Measurements from ENCODE around the gene SHISA8.
A peak's percentile ranks its signal among the peaks of the same experiment; 100 is the strongest.

SHISA8 gene

GRCh38 chr22:41917903-41918791, 3.3 kb upstream of the SHISA8 start:
- no peak overlapping the region for H3K4me3 ChIP-seq (ENCODE audit: low read depth, low read length)
- H3K36me3 ChIP-seq (ENCODE audit: control insufficient read depth, insufficient read depth, low read length), result no peaks in the 10 kb centered on the region
- H3K27me3 ChIP-seq (ENCODE audit: control insufficient read depth, insufficient read depth, low read length), result peaks cover 74% of the 10 kb centered on the region
- H3K9ac ChIP-seq (ENCODE audit: low read depth, low read length), result no peak overlapping the region
- H3K4me1 ChIP-seq (ENCODE audit: control insufficient read depth, insufficient read depth, low read length), result no peaks in the 10 kb centered on the region
- no peaks in the 10 kb centered on the region for H3K9me3 ChIP-seq (ENCODE audit: control insufficient read depth, insufficient read depth, low read length)

GRCh38 chr22:41917375-41917902, 2.6 kb upstream of the SHISA8 start:
- no peak overlapping the region for H3K9ac ChIP-seq (ENCODE audit: low read depth, low read length)
- peaks cover 77% of the 10 kb centered on the region for H3K27me3 ChIP-seq (ENCODE audit: control insufficient read depth, insufficient read depth, low read length)
- no peaks in the 10 kb centered on the region for H3K36me3 ChIP-seq (ENCODE audit: control insufficient read depth, insufficient read depth, low read length)
- H3K4me1 ChIP-seq (ENCODE audit: control insufficient read depth, insufficient read depth, low read length), result no peaks in the 10 kb centered on the region
- no peaks in the 10 kb centered on the region for H3K9me3 ChIP-seq (ENCODE audit: control insufficient read depth, insufficient read depth, low read length)
- no peak overlapping the region for H3K4me3 ChIP-seq (ENCODE audit: low read depth, low read length)

- Histone ChIP-seq H3K36me3 (ENCODE audit: control insufficient read depth, insufficient read depth, low read length) (no peaks in the 10 kb centered on the region), H3K9ac (ENCODE audit: low read depth, low read length) (no peak overlapping the region), H3K27me3 (ENCODE audit: control insufficient read depth, insufficient read depth, low read length) (peaks cover 81% of the 10 kb centered on the region), H3K4me3 (ENCODE audit: low read depth, low read length) (no peak overlapping the region), H3K4me1 (ENCODE audit: control insufficient read depth, insufficient read depth, low read length) (no peaks in the 10 kb centered on the region), H3K9me3 (ENCODE audit: control insufficient read depth, insufficient read depth, low read length) (no peaks in the 10 kb centered on the region)
These were observed 2.0 kb upstream of the SHISA8 start for GRCh38 chr22:41916745-41917358.

GRCh38 chr22:41915786-41916493, 1.1 kb upstream of the SHISA8 start:
- Histone ChIP-seq H3K9ac (ENCODE audit: low read depth, low read length) (no peak overlapping the region), H3K4me3 (ENCODE audit: low read depth, low read length) (peak overlapping the region; percentile 61), H3K36me3 (ENCODE audit: control insufficient read depth, insufficient read depth, low read length) (no peaks in the 10 kb centered on the region), H3K4me1 (ENCODE audit: control insufficient read depth, insufficient read depth, low read length) (no peaks in the 10 kb centered on the region), H3K9me3 (ENCODE audit: control insufficient read depth, insufficient read depth, low read length) (no peaks in the 10 kb centered on the region), H3K27me3 (ENCODE audit: control insufficient read depth, insufficient read depth, low read length) (peaks cover 86% of the 10 kb centered on the region)

- H3K4me3 ChIP-seq (ENCODE audit: low read depth, low read length), result peak overlapping the region; percentile 30
- no peaks in the 10 kb centered on the region for H3K4me1 ChIP-seq (ENCODE audit: control insufficient read depth, insufficient read depth, low read length)
- peaks cover 88% of the 10 kb centered on the region for H3K27me3 ChIP-seq (ENCODE audit: control insufficient read depth, insufficient read depth, low read length)
- no peaks in the 10 kb centered on the region for H3K9me3 ChIP-seq (ENCODE audit: control insufficient read depth, insufficient read depth, low read length)
- no peak overlapping the region for H3K9ac ChIP-seq (ENCODE audit: low read depth, low read length)
- H3K36me3 ChIP-seq (ENCODE audit: control insufficient read depth, insufficient read depth, low read length), result no peaks in the 10 kb centered on the region
These were observed 251 bp downstream of the SHISA8 start for GRCh38 chr22:41914611-41915034.

- H3K4me3 ChIP-seq (ENCODE audit: low read depth, low read length), result peak overlapping the region; percentile 37
- no peaks in the 10 kb centered on the region for H3K36me3 ChIP-seq (ENCODE audit: control insufficient read depth, insufficient read depth, low read length)
- H3K9ac ChIP-seq (ENCODE audit: low read depth, low read length), result no peak overlapping the region
- no peaks in the 10 kb centered on the region for H3K9me3 ChIP-seq (ENCODE audit: control insufficient read depth, insufficient read depth, low read length)
- H3K4me1 ChIP-seq (ENCODE audit: control insufficient read depth, insufficient read depth, low read length), result no peaks in the 10 kb centered on the region
- H3K27me3 ChIP-seq (ENCODE audit: control insufficient read depth, insufficient read depth, low read length), result peaks cover 88% of the 10 kb centered on the region
These were observed 886 bp downstream of the SHISA8 start for GRCh38 chr22:41913842-41914534.

GRCh38 chr22:41913040-41913719, 1.7 kb downstream of the SHISA8 start:
- H3K4me3 ChIP-seq (ENCODE audit: low read depth, low read length), result peak overlapping the region; percentile 43
- H3K27me3 ChIP-seq (ENCODE audit: control insufficient read depth, insufficient read depth, low read length), result peaks cover 87% of the 10 kb centered on the region
- H3K9ac ChIP-seq (ENCODE audit: low read depth, low read length), result no peak overlapping the region
- H3K36me3 ChIP-seq (ENCODE audit: control insufficient read depth, insufficient read depth, low read length), result no peaks in the 10 kb centered on the region
- H3K4me1 ChIP-seq (ENCODE audit: control insufficient read depth, insufficient read depth, low read length), result no peaks in the 10 kb centered on the region
- no peaks in the 10 kb centered on the region for H3K9me3 ChIP-seq (ENCODE audit: control insufficient read depth, insufficient read depth, low read length)

GRCh38 chr22:41912338-41913039, 2.4 kb downstream of the SHISA8 start:
- Histone ChIP-seq H3K9ac (ENCODE audit: low read depth, low read length) (no peak overlapping the region), H3K36me3 (ENCODE audit: control insufficient read depth, insufficient read depth, low read length) (no peaks in the 10 kb centered on the region), H3K9me3 (ENCODE audit: control insufficient read depth, insufficient read depth, low read length) (no peaks in the 10 kb centered on the region), H3K4me1 (ENCODE audit: control insufficient read depth, insufficient read depth, low read length) (no peaks in the 10 kb centered on the region), H3K27me3 (ENCODE audit: control insufficient read depth, insufficient read depth, low read length) (peaks cover 85% of the 10 kb centered on the region), H3K4me3 (ENCODE audit: low read depth, low read length) (peak overlapping the region; percentile 4)

- peaks cover 3% of the 10 kb centered on the region for H3K36me3 ChIP-seq (ENCODE audit: control insufficient read depth, insufficient read depth, low read length)
- no peak overlapping the region for H3K9ac ChIP-seq (ENCODE audit: low read depth, low read length)
- H3K4me1 ChIP-seq (ENCODE audit: control insufficient read depth, insufficient read depth, low read length), result no peaks in the 10 kb centered on the region
- H3K27me3 ChIP-seq (ENCODE audit: control insufficient read depth, insufficient read depth, low read length), result peaks cover 72% of the 10 kb centered on the region
- no peak overlapping the region for H3K4me3 ChIP-seq (ENCODE audit: low read depth, low read length)
- no peaks in the 10 kb centered on the region for H3K9me3 ChIP-seq (ENCODE audit: control insufficient read depth, insufficient read depth, low read length)
These were observed 3.8 kb downstream of the SHISA8 start for GRCh38 chr22:41911001-41911611.

All from iPS-15b (cell line).